GM18499 (cell line): Measurements from ENCODE around the gene RBP3.

Source experiments
- ATAC-seq: cut with Tn5 transposase; IDR thresholded peaks from one replicate; pipeline ENCODE4 v1.9.1; 2021; ENCODE audit warnings: moderate number of reproducible peaks; ENCODE audit not compliant: insufficient read depth, unreplicated experiment

RBP3 gene

GRCh38 chr10:47348138-47348651, at the start of gene RBP3:
TSS of gene RBP3 (plus strand) at chr10:47348363. CDS start at chr10:47348485, 122 bp downstream.
- no peak for ATAC-seq

- ATAC-seq: no peak
Observed at GRCh38 chr10:47298715-47299114, 49.4 kb upstream of the RBP3 start.

GRCh38 chr10:47299611-47300428, 48.3 kb upstream of the RBP3 start, which contains the start of gene GDF10:
TSS of gene GDF10 (plus strand) at chr10:47300197. CDS start at chr10:47300652, 455 bp downstream.
- no peak for ATAC-seq

GRCh38 chr10:47300429-47300931, 47.7 kb upstream of the RBP3 start:
- no peak for ATAC-seq

GRCh38 chr10:47301833-47302232, 46.3 kb upstream of the RBP3 start:
- ATAC-seq: no peak

- ATAC-seq: no peak
Observed at GRCh38 chr10:47303105-47303504, 45.1 kb upstream of the RBP3 start.

- ATAC-seq: no peak
Observed at GRCh38 chr10:47303866-47304265, 44.3 kb upstream of the RBP3 start.

GRCh38 chr10:47305566-47305965, 42.6 kb upstream of the RBP3 start:
- ATAC-seq: no peak

- no peak for ATAC-seq
Observed at GRCh38 chr10:47306387-47307210, 41.6 kb upstream of the RBP3 start.

GRCh38 chr10:47307381-47307780, 40.8 kb upstream of the RBP3 start:
- ATAC-seq: no peak

GRCh38 chr10:47308775-47309174, 39.4 kb upstream of the RBP3 start:
- ATAC-seq: no peak

- ATAC-seq: no peak
Observed at GRCh38 chr10:47309408-47310089, 38.6 kb upstream of the RBP3 start.

GRCh38 chr10:47310090-47310505, 38.1 kb upstream of the RBP3 start:
- ATAC-seq: no peak

GRCh38 chr10:47311193-47311931, 36.8 kb upstream of the RBP3 start:
- ATAC-seq: no peak

- ATAC-seq: no peak
Observed at GRCh38 chr10:47311932-47312662, 36.1 kb upstream of the RBP3 start.

GRCh38 chr10:47312663-47312995, 35.5 kb upstream of the RBP3 start:
- no peak for ATAC-seq

- no peak for ATAC-seq
Observed at GRCh38 chr10:47314416-47314970, 33.7 kb upstream of the RBP3 start.

- no peak for ATAC-seq
Observed at GRCh38 chr10:47315421-47315820, 32.7 kb upstream of the RBP3 start.

- no peak for ATAC-seq
Observed at GRCh38 chr10:47316131-47316530, 32.0 kb upstream of the RBP3 start.
